ENCODE data around the gene RASA3.
"Not testable (repeated sequence)": the region's sequence is repeated elsewhere in the genome, so short reads cannot be mapped to it uniquely, and the experiment has no call there.

Gene RASA3

GRCh38 chr13:114131583-114132418, 622 bp downstream of the RASA3 start:
- peak overlapping the region; percentile 30 for H2AFZ ChIP-seq (ENCODE audit: low read depth, low read length)
- peaks cover 47% of the 10 kb centered on the region for H3K4me1 ChIP-seq (ENCODE audit: insufficient read depth, low read length)
- no peaks in the 10 kb centered on the region for H3K9me3 ChIP-seq (ENCODE audit: low read length)
- H3K36me3 ChIP-seq (ENCODE audit: insufficient read depth, low read length), result no peaks in the 10 kb centered on the region
- H3K27me3 ChIP-seq (ENCODE audit: insufficient read depth, low read length), result no peaks in the 10 kb centered on the region
- H3K4me3 ChIP-seq (ENCODE audit: low read length), result peak overlapping the region; percentile 90

GRCh38 chr13:114130837-114131582, 1.4 kb downstream of the RASA3 start:
- no peak overlapping the region for H2AFZ ChIP-seq (ENCODE audit: low read depth, low read length)

GRCh38 chr13:114130131-114130836, 2.1 kb downstream of the RASA3 start:
- Histone ChIP-seq H3K36me3 (ENCODE audit: insufficient read depth, low read length) (no peaks in the 10 kb centered on the region), H3K27me3 (ENCODE audit: insufficient read depth, low read length) (no peaks in the 10 kb centered on the region), H3K9me3 (ENCODE audit: low read length) (no peaks in the 10 kb centered on the region), H3K4me1 (ENCODE audit: insufficient read depth, low read length) (peaks cover 46% of the 10 kb centered on the region), H2AFZ (ENCODE audit: low read depth, low read length) (no peak overlapping the region), H3K4me3 (ENCODE audit: low read length) (peak overlapping the region; percentile 90)

More at GRCh38 chr13:114130837-114131582, 1.4 kb downstream of the RASA3 start:
- Histone ChIP-seq H3K4me3 (ENCODE audit: low read length) (peak overlapping the region; percentile 90), H3K9me3 (ENCODE audit: low read length) (no peaks in the 10 kb centered on the region), H3K27me3 (ENCODE audit: insufficient read depth, low read length) (no peaks in the 10 kb centered on the region), H3K36me3 (ENCODE audit: insufficient read depth, low read length) (no peaks in the 10 kb centered on the region), H3K4me1 (ENCODE audit: insufficient read depth, low read length) (peaks cover 46% of the 10 kb centered on the region)

DNA sequence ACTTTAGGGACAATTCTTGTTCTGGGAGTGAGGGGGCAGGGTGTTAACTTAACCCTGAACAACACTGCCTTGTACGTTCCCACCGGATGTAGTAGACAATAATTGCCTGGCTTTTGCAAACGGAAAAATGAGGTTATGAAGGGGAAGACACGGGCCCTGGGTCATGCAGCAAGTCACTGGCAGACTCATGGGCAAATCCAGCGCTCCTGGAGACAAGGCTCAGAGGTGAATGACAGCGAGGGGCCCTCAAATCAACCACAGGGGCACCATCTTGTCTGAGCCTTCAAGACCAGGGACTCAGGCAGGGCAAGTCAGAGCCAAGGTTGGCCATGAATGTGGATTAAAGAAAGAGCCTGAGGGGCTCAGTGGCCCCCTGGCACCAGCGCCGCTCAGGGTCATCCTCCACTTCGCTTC, 2.8 kb downstream of the RASA3 start:
- Histone ChIP-seq H2AFZ (ENCODE audit: low read depth, low read length) (no peak overlapping the region), H3K36me3 (ENCODE audit: insufficient read depth, low read length) (no peaks in the 10 kb centered on the region), H3K27me3 (ENCODE audit: insufficient read depth, low read length) (no peaks in the 10 kb centered on the region), H3K4me3 (ENCODE audit: low read length) (no peak overlapping the region), H3K9me3 (ENCODE audit: low read length) (no peaks in the 10 kb centered on the region), H3K4me1 (ENCODE audit: insufficient read depth, low read length) (peaks cover 44% of the 10 kb centered on the region)

- no peaks in the 10 kb centered on the region for H3K27me3 ChIP-seq (ENCODE audit: insufficient read depth, low read length)
- no peak overlapping the region for H2AFZ ChIP-seq (ENCODE audit: low read depth, low read length)
- H3K9me3 ChIP-seq (ENCODE audit: low read length), result no peaks in the 10 kb centered on the region
- no peak overlapping the region for H3K4me3 ChIP-seq (ENCODE audit: low read length)
- no peaks in the 10 kb centered on the region for H3K36me3 ChIP-seq (ENCODE audit: insufficient read depth, low read length)
- H3K4me1 ChIP-seq (ENCODE audit: insufficient read depth, low read length), result peaks cover 36% of the 10 kb centered on the region
These were observed 3.5 kb downstream of the RASA3 start for GRCh38 chr13:114128624-114129522.

DNA sequence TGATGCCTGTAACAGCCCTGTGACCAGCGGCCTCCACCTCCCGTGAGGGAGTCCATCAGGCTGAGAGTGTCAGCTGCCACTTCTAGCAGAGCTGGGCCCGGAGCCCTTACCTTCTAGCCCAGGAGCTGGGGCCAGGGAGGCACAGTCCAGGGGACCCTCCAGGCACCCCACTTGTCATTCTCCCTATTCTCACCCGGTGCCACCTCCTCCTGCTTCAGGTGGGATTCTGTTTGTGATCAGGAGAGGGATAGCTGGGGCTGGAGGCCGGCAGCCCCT, 4.1 kb downstream of the RASA3 start:
- H3K4me1 ChIP-seq (ENCODE audit: insufficient read depth, low read length), result peaks cover 35% of the 10 kb centered on the region
- no peaks in the 10 kb centered on the region for H3K9me3 ChIP-seq (ENCODE audit: low read length)
- no peak overlapping the region for H2AFZ ChIP-seq (ENCODE audit: low read depth, low read length)
- H3K36me3 ChIP-seq (ENCODE audit: insufficient read depth, low read length), result no peaks in the 10 kb centered on the region
- H3K27me3 ChIP-seq (ENCODE audit: insufficient read depth, low read length), result no peaks in the 10 kb centered on the region
- no peak overlapping the region for H3K4me3 ChIP-seq (ENCODE audit: low read length)

GRCh38 chr13:114127473-114128347, 4.7 kb downstream of the RASA3 start:
- H3K9me3 ChIP-seq (ENCODE audit: low read length), result no peaks in the 10 kb centered on the region
- no peak overlapping the region for H2AFZ ChIP-seq (ENCODE audit: low read depth, low read length)
- H3K36me3 ChIP-seq (ENCODE audit: insufficient read depth, low read length), result no peaks in the 10 kb centered on the region
- H3K4me3 ChIP-seq (ENCODE audit: low read length), result no peak overlapping the region
- H3K27me3 ChIP-seq (ENCODE audit: insufficient read depth, low read length), result no peaks in the 10 kb centered on the region
- peaks cover 35% of the 10 kb centered on the region for H3K4me1 ChIP-seq (ENCODE audit: insufficient read depth, low read length)

DNA sequence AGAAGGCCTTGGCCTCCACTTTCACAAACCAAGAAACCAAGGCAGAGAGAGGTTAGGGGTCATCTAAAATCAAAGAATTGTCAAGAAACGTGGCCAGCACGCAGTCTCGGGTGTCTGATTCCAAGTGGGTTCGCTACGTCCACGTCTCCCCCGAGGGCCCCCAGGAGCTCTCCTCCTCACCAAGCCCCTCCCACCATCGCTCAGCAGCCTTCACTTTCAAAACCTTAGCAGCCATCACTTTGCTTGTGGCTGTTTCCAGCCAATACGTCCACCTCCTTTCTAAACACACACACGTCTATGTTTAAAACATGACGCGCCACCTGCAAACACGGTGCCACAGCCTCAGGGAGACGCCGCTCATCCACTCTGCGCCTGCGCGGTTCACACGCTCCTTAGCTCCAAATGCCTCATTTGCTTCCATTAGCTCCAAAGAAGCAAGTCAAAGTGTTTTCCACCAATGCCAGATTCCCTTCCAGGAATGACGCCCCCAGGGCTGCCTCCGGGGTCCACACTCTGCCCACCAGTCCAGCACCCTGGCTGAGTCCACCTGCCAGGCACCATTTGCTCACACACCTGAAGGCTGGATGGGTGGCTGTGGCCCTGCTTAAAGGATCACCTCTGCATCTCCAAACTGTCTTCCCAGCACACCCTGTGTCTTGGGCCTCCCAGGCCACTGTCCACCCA, 5.5 kb downstream of the RASA3 start:
- Histone ChIP-seq H3K27me3 (ENCODE audit: insufficient read depth, low read length) (no peaks in the 10 kb centered on the region), H3K9me3 (ENCODE audit: low read length) (no peaks in the 10 kb centered on the region), H3K4me3 (ENCODE audit: low read length) (no peak overlapping the region), H3K4me1 (ENCODE audit: insufficient read depth, low read length) (peaks cover 40% of the 10 kb centered on the region), H3K36me3 (ENCODE audit: insufficient read depth, low read length) (no peaks in the 10 kb centered on the region), H2AFZ (ENCODE audit: low read depth, low read length) (no peak overlapping the region)

GRCh38 chr13:114126086-114126485, 6.3 kb downstream of the RASA3 start:
- not testable (repeated sequence) for H2AFZ ChIP-seq (ENCODE audit: low read depth, low read length); H3K4me3 ChIP-seq (ENCODE audit: low read length); H3K36me3 ChIP-seq (ENCODE audit: insufficient read depth, low read length); H3K27me3 ChIP-seq (ENCODE audit: insufficient read depth, low read length); H3K9me3 ChIP-seq (ENCODE audit: low read length)
- H3K4me1 ChIP-seq (ENCODE audit: insufficient read depth, low read length), result peaks cover 44% of the 10 kb centered on the region

DNA sequence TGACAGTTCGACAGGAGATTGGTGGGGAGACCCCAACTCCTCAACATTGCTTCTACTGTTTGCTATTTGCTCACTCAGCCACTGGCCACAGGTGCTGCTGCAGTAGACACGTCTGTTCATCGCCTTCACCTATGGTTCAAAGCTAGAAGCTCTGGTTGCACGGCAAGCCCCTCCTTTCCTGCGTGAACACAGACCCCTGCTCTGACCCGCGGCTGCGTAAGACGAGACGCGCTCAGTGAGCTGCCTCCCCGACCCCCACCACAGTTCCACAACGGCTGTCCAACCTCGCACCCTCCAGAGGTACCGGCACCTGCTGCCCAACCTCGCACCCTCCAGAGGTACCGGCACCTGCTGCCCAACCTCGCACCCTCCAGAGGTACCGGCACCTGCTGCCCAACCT, 6.8 kb downstream of the RASA3 start:
- Histone ChIP-seq H3K27me3 (ENCODE audit: insufficient read depth, low read length) (no peaks in the 10 kb centered on the region), H3K36me3 (ENCODE audit: insufficient read depth, low read length) (no peaks in the 10 kb centered on the region), H2AFZ (ENCODE audit: low read depth, low read length) (no peak overlapping the region), H3K4me3 (ENCODE audit: low read length) (no peak overlapping the region), H3K9me3 (ENCODE audit: low read length) (no peaks in the 10 kb centered on the region), H3K4me1 (ENCODE audit: insufficient read depth, low read length) (peaks cover 44% of the 10 kb centered on the region)

GRCh38 chr13:114124921-114125320, 7.5 kb downstream of the RASA3 start:
- Histone ChIP-seq H3K36me3 (ENCODE audit: insufficient read depth, low read length) (no peaks in the 10 kb centered on the region), H3K4me1 (ENCODE audit: insufficient read depth, low read length) (peaks cover 39% of the 10 kb centered on the region), H3K4me3 (ENCODE audit: low read length) (no peak overlapping the region), H3K27me3 (ENCODE audit: insufficient read depth, low read length) (no peaks in the 10 kb centered on the region), H3K9me3 (ENCODE audit: low read length) (no peaks in the 10 kb centered on the region), H2AFZ (ENCODE audit: low read depth, low read length) (no peak overlapping the region)
